Gastroesophageal sphincter (tissue), 4 donors: ENCODE measurements around the gene POFUT2. TPM values are rescaled to one million over a fixed set of nuclear protein-coding genes. Genes with fewer than 3 reads are reported as not detected.

Experiments used
- ATAC-seq: fragments of 150-250 bp; one replicate; pipeline ENCODE4 v1.9.1; 2016; ENCODE audit warnings: mild to moderate bottlenecking, moderate library complexity
- H3K27ac ChIP-seq, 4 donors: fragments of 200-600 bp; sonication (generic) in 3 of 4; 1 replicate in 3 of 4; 2 replicates in 1 of 4; pipeline ENCODE4 v1.5.1; 2016 to 2019
- H3K27me3 ChIP-seq: fragments of 200-600 bp; sonication (generic); one replicate; pipeline ENCODE4 v1.5.1; 2019
- H3K36me3 ChIP-seq, 2 donors: fragments of 200-600 bp; sonication (generic); one replicate each; pipeline ENCODE4 v1.5.1; 2019; ENCODE audit warnings: control low read depth in 1 of 2
- H3K4me1 ChIP-seq, 3 donors: fragments of 200-600 bp; sonication (generic); 1 replicate in 2 of 3; 2 replicates in 1 of 3; pipeline ENCODE4 v1.5.1; 2016 to 2019; ENCODE audit warnings: control low read depth in 2 of 3
- H3K4me3 ChIP-seq, 2 donors: fragments of 200-600 bp; sonication (generic); one replicate each; pipeline ENCODE4 v1.5.1; 2019; ENCODE audit warnings: mild to moderate bottlenecking in 1 of 2, moderate library complexity in 1 of 2
- H3K9me3 ChIP-seq, 3 donors: fragments of 200-600 bp; sonication (generic); one replicate each; pipeline ENCODE4 v1.5.1; 2017 to 2019; ENCODE audit warnings: control low read depth in 2 of 3
- EP300 ChIP-seq: sonication (generic); formaldehyde crosslinking; IDR thresholded peaks from one replicate; pipeline ENCODE4 v1.6.1; 2017; ENCODE audit warnings: antibody characterized with exemption, mild to moderate bottlenecking
- POLR2A ChIP-seq, 2 donors: fragments of 450-650 bp; IDR thresholded peaks; one replicate each; pipeline ENCODE4 v1.6.1; 2017; ENCODE audit warnings: antibody characterized with exemption in 2 of 2, mild to moderate bottlenecking in 2 of 2, moderate library complexity in 1 of 2
- POLR2AphosphoS5 ChIP-seq: sonication (generic); formaldehyde crosslinking; IDR thresholded peaks from one replicate; pipeline ENCODE4 v1.6.1; 2017; ENCODE audit warnings: antibody characterized with exemption
- WGBS, 2 donors: methylation state at CpG; one replicate each; pipeline ENCODE4 v1.1.5; 2018; ENCODE audit warnings: low coverage in 1 of 2; 5-methylcytosine and 5-hydroxymethylcytosine counted together
- total RNA-seq, 4 donors: library from RNA; depleted of rRNA; stranded (reverse); fragments of >200 nt; gene quantifications; one replicate each; pipeline ENCODE4 v1.1.0, GENCODE V29; 2016
- TF ChIP-seq, protein P1 (sequence below), 4 experiments: fragments of 200-600 bp in 2 of 4; fragments of 450-650 bp in 2 of 4; sonication (generic) in 1 of 4; IDR thresholded peaks; one replicate each; pipeline ENCODE4 v1.5.1; 2017 to 2019; ENCODE audit warnings: antibody characterized with exemption in 4 of 4, mild to moderate bottlenecking in 2 of 4, moderate library complexity in 2 of 4

POFUT2 gene
- total RNA-seq, 4 donors from 2014 or later, result 17.6 to 31.1 (median 24.2) TPM

DNA sequence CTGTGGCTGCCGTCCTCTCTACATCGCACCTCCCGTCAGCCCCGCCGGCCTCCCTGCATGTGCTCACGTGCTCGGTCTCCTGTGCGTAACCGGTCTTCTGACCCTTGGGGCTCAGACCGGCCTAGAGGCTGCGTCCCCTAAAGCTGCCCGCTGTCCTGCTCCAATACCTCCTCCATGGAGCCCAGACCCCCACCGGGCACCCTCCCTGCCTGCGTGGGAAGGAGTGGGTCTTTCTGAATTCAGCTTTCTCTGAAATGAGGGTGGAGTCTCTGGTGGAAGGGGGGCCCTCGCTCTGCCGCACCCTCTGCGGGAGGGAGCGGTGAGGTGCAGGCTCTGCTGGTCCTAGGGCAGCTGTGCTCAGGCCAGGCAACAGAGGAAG, 18.7 kb upstream of the POFUT2 start:
- peak overlapping the region; percentile 16 to 92 (median 76) for H3K27ac ChIP-seq
- TF ChIP-seq EP300, result no peak
- TF ChIP-seq POLR2A (IDR thresholded peaks at IDR 0.05), result no peak
- TF ChIP-seq, protein P1, sequence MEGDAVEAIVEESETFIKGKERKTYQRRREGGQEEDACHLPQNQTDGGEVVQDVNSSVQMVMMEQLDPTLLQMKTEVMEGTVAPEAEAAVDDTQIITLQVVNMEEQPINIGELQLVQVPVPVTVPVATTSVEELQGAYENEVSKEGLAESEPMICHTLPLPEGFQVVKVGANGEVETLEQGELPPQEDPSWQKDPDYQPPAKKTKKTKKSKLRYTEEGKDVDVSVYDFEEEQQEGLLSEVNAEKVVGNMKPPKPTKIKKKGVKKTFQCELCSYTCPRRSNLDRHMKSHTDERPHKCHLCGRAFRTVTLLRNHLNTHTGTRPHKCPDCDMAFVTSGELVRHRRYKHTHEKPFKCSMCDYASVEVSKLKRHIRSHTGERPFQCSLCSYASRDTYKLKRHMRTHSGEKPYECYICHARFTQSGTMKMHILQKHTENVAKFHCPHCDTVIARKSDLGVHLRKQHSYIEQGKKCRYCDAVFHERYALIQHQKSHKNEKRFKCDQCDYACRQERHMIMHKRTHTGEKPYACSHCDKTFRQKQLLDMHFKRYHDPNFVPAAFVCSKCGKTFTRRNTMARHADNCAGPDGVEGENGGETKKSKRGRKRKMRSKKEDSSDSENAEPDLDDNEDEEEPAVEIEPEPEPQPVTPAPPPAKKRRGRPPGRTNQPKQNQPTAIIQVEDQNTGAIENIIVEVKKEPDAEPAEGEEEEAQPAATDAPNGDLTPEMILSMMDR (IDR thresholded peaks at IDR 0.05), result no peak
- TF ChIP-seq POLR2AphosphoS5, result no peak
- no peaks in the 10 kb centered on the region for H3K9me3 ChIP-seq
- peaks cover 0 to 62% (median 34%) of the 10 kb centered on the region in 3 donors for H3K4me1 ChIP-seq
- H3K27me3 ChIP-seq, result no peaks in the 10 kb centered on the region
- whole genome bisulfite sequencing, 2 donors, result 73 to 80% methylated on average over 1 to 5 of the region's 18 CpGs
- no peaks in the 10 kb centered on the region for H3K36me3 ChIP-seq
- peak; percentile 3 for ATAC-seq
- H3K4me3 ChIP-seq, result no peak overlapping the region

DNA sequence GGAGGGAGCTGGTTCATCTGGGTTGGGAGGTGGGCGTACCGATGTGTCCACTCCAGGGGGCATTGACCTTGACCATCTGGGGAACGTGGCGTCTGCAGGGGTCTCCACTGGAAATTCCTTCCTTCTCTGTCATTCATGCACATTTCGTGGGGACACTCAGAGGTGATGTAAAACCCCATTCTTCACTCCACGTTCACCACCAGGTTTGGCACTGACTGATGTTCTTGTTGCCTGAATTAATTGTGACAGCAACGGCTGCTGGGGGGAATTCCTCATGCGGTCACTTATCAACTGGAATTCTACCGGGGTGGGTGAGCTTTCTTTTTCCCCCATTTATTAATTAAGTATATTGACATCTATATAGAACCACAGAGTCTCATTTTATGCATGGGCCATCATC, 18.1 kb upstream of the POFUT2 start:
- ATAC-seq, result no peak
- H3K4me1 ChIP-seq, result peaks cover 0 to 69% (median 39%) of the 10 kb centered on the region in 3 donors
- H3K4me3 ChIP-seq, result no peak overlapping the region
- TF ChIP-seq POLR2AphosphoS5, result no peak
- no peak for TF ChIP-seq EP300
- TF ChIP-seq, protein P1 (IDR thresholded peaks at IDR 0.05), result no peak
- TF ChIP-seq POLR2A (IDR thresholded peaks at IDR 0.05), result no peak
- no peaks in the 10 kb centered on the region for H3K36me3 ChIP-seq
- H3K9me3 ChIP-seq, result no peaks in the 10 kb centered on the region
- peak overlapping the region in 2 of 4 donors; percentile 79 to 92 for H3K27ac ChIP-seq
- no peaks in the 10 kb centered on the region for H3K27me3 ChIP-seq
- 71 to 88% methylated on average over 5 to 8 of the region's 9 CpGs for WGBS, 2 donors

DNA sequence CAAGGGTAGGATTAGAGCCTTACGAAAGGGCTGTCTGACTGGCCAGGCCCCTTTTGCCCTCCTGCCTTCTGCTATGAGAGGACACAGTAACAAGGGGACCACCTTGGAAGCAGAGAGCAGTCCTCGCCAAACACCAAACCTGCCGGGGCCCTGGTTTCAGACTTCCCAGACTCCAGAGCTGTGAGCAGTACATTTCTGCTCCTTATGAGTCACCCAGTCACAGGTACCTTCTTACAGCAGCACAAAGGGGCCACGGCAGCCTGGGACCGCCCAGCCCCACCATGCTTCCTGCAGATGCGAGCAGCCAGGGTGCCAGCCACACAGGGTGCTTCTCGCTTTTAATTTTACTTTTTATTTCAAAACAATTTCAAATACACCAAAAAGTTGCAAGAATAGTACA, 17.2 kb upstream of the POFUT2 start:
- no peak for TF ChIP-seq POLR2AphosphoS5
- TF ChIP-seq EP300, result no peak
- TF ChIP-seq POLR2A (IDR thresholded peaks at IDR 0.05), result no peak
- TF ChIP-seq, protein P1 (IDR thresholded peaks at IDR 0.05), result no peak
- no peak overlapping the region for H3K4me3 ChIP-seq
- no peaks in the 10 kb centered on the region for H3K27me3 ChIP-seq
- peaks cover 0 to 69% (median 42%) of the 10 kb centered on the region in 3 donors for H3K4me1 ChIP-seq
- WGBS, 2 donors, result 89 to 100% methylated on average over 2 to 4 of the region's 7 CpGs
- H3K27ac ChIP-seq, result peak overlapping the region in 1 of 4 donors; percentile 92
- ATAC-seq, result no peak
- H3K9me3 ChIP-seq, result no peaks in the 10 kb centered on the region
- no peaks in the 10 kb centered on the region for H3K36me3 ChIP-seq

DNA sequence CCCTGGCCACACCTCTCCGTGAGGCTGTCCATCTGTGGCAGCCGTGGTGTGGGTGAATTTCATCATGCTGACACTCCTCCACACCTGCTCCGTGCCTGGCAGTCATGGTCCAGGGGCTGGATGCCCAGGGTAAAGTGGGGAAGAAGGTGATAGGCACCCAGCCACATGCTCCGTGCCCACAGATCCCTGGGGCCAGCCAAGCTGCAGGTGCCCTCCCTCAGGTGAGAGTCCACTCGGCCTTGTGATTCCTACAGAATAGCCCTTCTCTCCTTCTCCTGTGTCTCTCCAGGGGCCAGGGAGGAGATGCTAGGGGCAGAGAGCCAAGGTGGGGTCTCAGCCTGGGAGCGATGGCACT, 16.8 kb upstream of the POFUT2 start:
- peaks cover 0 to 69% (median 42%) of the 10 kb centered on the region in 3 donors for H3K4me1 ChIP-seq
- no peak overlapping the region for H3K4me3 ChIP-seq
- WGBS, 2 donors, result 80% methylated on average over 1 to 2 of the region's 6 CpGs
- H3K36me3 ChIP-seq, result no peaks in the 10 kb centered on the region
- no peak for ATAC-seq
- H3K27ac ChIP-seq, result peak overlapping the region in 1 of 4 donors; percentile 92
- TF ChIP-seq POLR2A (IDR thresholded peaks at IDR 0.05) (no peak), POLR2AphosphoS5 (no peak), EP300 (no peak)
- TF ChIP-seq, protein P1 (IDR thresholded peaks at IDR 0.05), result no peak
- no peaks in the 10 kb centered on the region for H3K9me3 ChIP-seq
- H3K27me3 ChIP-seq, result no peaks in the 10 kb centered on the region

DNA sequence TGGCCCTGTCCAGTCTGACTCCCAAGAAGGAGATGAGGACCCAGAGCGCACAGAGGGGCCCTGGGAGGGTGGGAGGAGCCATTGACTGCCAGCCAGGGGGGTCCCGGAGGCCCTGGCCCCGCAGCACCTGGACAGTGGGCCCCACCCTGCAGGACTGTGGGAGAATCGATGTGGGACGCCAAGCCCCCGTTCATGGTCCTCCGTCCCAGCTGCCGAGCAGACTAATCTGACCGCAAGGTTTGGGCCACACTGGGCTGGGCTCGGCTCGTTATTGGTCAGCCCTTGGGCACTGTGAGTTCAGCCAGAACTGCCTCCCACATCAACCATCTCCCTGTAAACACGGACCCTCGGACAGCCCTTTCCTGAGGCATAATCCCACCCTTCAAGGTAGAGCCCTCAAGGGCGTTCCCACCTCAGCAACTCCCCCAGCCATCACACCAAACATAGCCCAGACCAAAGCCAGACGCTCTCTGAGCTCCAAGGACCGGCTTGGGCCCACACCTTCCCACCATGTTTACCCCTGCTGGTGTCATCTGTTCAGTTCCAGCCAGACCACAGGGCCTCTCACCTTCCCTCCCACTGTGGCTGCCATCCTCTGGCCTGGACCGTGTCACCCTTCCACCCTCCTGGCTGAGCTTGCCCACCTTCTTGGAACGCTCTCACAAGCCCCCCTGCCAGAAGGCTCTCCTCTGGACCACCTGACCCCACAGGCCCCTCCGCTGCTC, 16.2 kb upstream of the POFUT2 start:
- Histone ChIP-seq H3K4me3 (no peak overlapping the region), H3K27ac (peak overlapping the region in 2 of 4 donors; percentile 81 to 92), H3K9me3 (no peaks in the 10 kb centered on the region), H3K27me3 (no peaks in the 10 kb centered on the region), H3K4me1 (peaks cover 0 to 66% (median 41%) of the 10 kb centered on the region in 3 donors), H3K36me3 (no peaks in the 10 kb centered on the region)
- TF ChIP-seq POLR2AphosphoS5 (no peak), POLR2A (IDR thresholded peaks at IDR 0.05) (no peak), EP300 (no peak)
- TF ChIP-seq, protein P1 (IDR thresholded peaks at IDR 0.05), result no peak
- WGBS, 2 donors, result 90 to 95% methylated on average over 4 to 7 of the region's 19 CpGs
- no peak for ATAC-seq
